Suprapubic skin (tissue), 4 donors: Measurements from ENCODE around the gene ZNF629. TPM values are rescaled to one million over a fixed set of nuclear protein-coding genes. Genes with fewer than 3 reads are reported as not detected.

Experiments
- DNase-seq, 2 donors: peaks; one replicate each; pipeline ENCODE4 v3.0.0-alpha.2; 2019; ENCODE audit warnings: low spot score in 2 of 2
- H3K27ac ChIP-seq: fragments of 200-600 bp; sonication (generic); one replicate; pipeline ENCODE4 v1.5.1; 2019
- H3K27me3 ChIP-seq: fragments of 200-600 bp; sonication (generic); one replicate; pipeline ENCODE4 v1.5.1; 2019
- H3K36me3 ChIP-seq: fragments of 200-600 bp; sonication (generic); one replicate; pipeline ENCODE4 v1.5.1; 2019
- H3K4me1 ChIP-seq: fragments of 200-600 bp; sonication (generic); one replicate; pipeline ENCODE4 v1.5.1; 2019
- H3K4me3 ChIP-seq: fragments of 200-600 bp; sonication (generic); one replicate; pipeline ENCODE4 v1.5.1; 2019; ENCODE audit warnings: mild to moderate bottlenecking
- H3K9me3 ChIP-seq: fragments of 200-600 bp; sonication (generic); one replicate; pipeline ENCODE4 v1.5.1; 2019
- CTCF ChIP-seq, 2 donors: fragments of 200-600 bp in 1 of 2; fragments of 450-650 bp in 1 of 2; sonication (generic) in 1 of 2; IDR thresholded peaks; one replicate each; pipeline ENCODE4 v1.5.1; 2016 to 2019; ENCODE audit warnings: antibody characterized with exemption in 2 of 2, mild to moderate bottlenecking in 1 of 2, moderate library complexity in 1 of 2
- EP300 ChIP-seq: sonication (generic); formaldehyde crosslinking; IDR thresholded peaks from one replicate; pipeline ENCODE4 v1.6.1; 2017; ENCODE audit warnings: antibody characterized with exemption
- POLR2A ChIP-seq, 2 donors: fragments of 450-650 bp; IDR thresholded peaks; one replicate each; pipeline ENCODE4 v1.6.1; 2017; ENCODE audit warnings: antibody characterized with exemption in 2 of 2, mild to moderate bottlenecking in 2 of 2, moderate library complexity in 2 of 2
- POLR2AphosphoS5 ChIP-seq, 3 donors: sonication (generic); formaldehyde crosslinking; IDR thresholded peaks; one replicate each; pipeline ENCODE4 v1.6.1; 2017; ENCODE audit warnings: antibody characterized with exemption in 3 of 3
- WGBS: methylation state at CpG from one replicate; pipeline ENCODE4 v1.1.5; 2018; 5-methylcytosine and 5-hydroxymethylcytosine counted together
- total RNA-seq, 4 donors: library from RNA; depleted of rRNA; stranded (reverse); fragments of >200 nt; gene quantifications; one replicate each; pipeline ENCODE4 v1.1.0, GENCODE V29; 2016

The ZNF629 gene
- total RNA-seq, 4 donors from 2014 or later: 11.5 to 22.9 (median 16.1) TPM

GRCh38 chr16:30761928-30762902, 24.8 kb downstream of the ZNF629 start, which contains the start of the genes CFAP119 and RNF40:
TSS of gene CFAP119 (minus strand) at chr16:30762062. CDS start at chr16:30761748, 314 bp downstream.
TSS of gene RNF40 (plus strand) at chr16:30762322. CDS start at chr16:30762546, 224 bp downstream.
- H3K27me3 ChIP-seq: no peaks in the 10 kb centered on the region
- H3K4me1 ChIP-seq: peaks cover 29% of the 10 kb centered on the region
- H3K27ac ChIP-seq: peak within 1 kb of the TSS; percentile 83
- WGBS: 0% methylated on average over 30 of the region's 60 CpGs
- TF ChIP-seq CTCF (IDR thresholded peaks at IDR 0.05) (no peak), EP300 (no peak), POLR2A (IDR thresholded peaks at IDR 0.05) (peak in 1 of 2 donors; percentile 66), POLR2AphosphoS5 (IDR thresholded peaks at IDR 0.05) (peak in 2 of 3 donors; percentile 34 to 45)
- no peaks in the 10 kb centered on the region for H3K9me3 ChIP-seq
- peaks cover 42% of the 10 kb centered on the region for H3K36me3 ChIP-seq
- H3K4me3 ChIP-seq: peak within 1 kb of the TSS; percentile 87
- DNase-seq: peak; percentile 98

GRCh38 chr16:30761427-30761927, 25.5 kb downstream of the ZNF629 start:
- H3K27me3 ChIP-seq: no peaks in the 10 kb centered on the region
- DNase-seq: no peak
- H3K9me3 ChIP-seq: no peaks in the 10 kb centered on the region
- peaks cover 42% of the 10 kb centered on the region for H3K36me3 ChIP-seq
- TF ChIP-seq POLR2AphosphoS5 (IDR thresholded peaks at IDR 0.05) (no peak), POLR2A (IDR thresholded peaks at IDR 0.05) (no peak), CTCF (IDR thresholded peaks at IDR 0.05) (no peak), EP300 (no peak)
- H3K4me3 ChIP-seq: peak overlapping the region; percentile 87
- H3K27ac ChIP-seq: peak overlapping the region; percentile 83
- H3K4me1 ChIP-seq: peaks cover 29% of the 10 kb centered on the region
- WGBS: 3% methylated on average over 6 of the region's 64 CpGs

DNA sequence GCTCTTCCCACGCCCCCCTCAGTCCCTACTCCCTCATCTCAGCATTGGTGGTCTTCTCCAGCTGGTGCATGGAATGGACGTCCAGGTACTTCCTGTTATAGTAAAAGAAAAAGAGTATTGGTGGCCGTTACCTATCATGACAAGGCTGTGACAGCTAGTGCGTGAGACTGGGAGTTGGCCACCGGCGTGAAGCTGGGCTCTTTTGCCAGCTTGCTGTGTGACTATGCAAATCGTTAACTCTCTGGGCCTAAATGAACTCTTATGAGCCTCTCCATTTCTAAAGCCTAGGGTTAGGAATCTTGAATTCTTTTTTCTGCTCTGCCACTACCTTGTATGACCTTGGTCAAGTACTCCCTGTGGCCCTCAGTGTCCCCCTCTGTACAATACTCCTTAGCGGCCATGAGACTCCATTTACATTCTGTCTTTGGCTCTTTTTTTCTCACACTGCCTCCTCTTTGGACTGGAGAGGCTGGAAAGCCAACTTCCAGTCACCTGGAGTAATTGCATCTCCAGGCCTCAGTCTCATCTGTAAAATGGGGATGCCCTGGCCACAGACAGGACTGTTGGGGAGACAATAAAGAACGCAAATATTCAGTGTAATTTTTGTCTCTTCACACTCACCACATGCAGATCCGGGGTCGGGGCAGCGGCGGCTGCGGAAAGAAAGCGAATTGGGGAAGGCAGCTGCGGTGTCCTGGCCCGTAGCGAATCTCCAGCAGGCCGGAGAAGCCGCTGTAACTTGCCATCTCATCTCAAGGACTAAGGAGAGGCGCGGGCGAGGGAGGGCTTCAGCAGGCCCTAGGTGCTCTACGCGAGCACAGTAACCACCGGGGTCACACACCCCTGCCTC, 26.2 kb downstream of the ZNF629 start:
- H3K9me3 ChIP-seq: no peaks in the 10 kb centered on the region
- 32% methylated on average over 23 of the region's 26 CpGs for WGBS
- peaks cover 42% of the 10 kb centered on the region for H3K36me3 ChIP-seq
- peaks cover 29% of the 10 kb centered on the region for H3K4me1 ChIP-seq
- H3K4me3 ChIP-seq: peak overlapping the region; percentile 87
- no peak for DNase-seq
- no peaks in the 10 kb centered on the region for H3K27me3 ChIP-seq
- H3K27ac ChIP-seq: no peak overlapping the region
- TF ChIP-seq CTCF (IDR thresholded peaks at IDR 0.05) (no peak), POLR2A (IDR thresholded peaks at IDR 0.05) (no peak), POLR2AphosphoS5 (IDR thresholded peaks at IDR 0.05) (no peak), EP300 (no peak)

DNA sequence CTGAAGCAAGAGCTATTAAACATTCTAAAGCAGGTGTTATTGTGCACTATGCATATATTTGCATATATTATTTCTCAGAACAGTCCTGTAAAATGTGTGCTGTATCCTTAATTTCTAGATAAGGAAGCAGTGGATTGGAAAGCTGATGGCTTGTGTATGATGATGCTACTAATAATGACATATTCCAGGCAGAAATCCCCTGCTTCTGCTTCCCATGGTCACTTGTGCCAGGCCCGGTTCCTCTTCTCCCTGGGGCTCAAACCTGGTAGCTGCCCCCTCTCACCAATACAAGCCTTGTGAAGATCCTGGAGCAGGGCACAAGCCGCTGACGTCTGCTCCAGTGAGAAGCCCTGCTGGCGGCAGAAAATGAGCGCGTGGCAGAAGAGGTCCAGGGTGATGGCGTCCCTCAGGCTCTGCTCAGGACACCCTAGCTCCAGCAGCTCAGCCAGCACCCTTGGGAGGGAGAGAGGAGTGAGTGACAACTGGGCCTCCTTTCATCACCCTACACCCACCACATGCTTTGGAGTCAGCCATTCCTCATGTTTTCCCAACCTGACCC, 26.9 kb downstream of the ZNF629 start:
- WGBS: 71% methylated on average over 1 of the region's 7 CpGs
- DNase-seq: no peak
- peaks cover 42% of the 10 kb centered on the region for H3K36me3 ChIP-seq
- no peaks in the 10 kb centered on the region for H3K27me3 ChIP-seq
- peaks cover 29% of the 10 kb centered on the region for H3K4me1 ChIP-seq
- H3K9me3 ChIP-seq: no peaks in the 10 kb centered on the region
- H3K27ac ChIP-seq: no peak overlapping the region
- H3K4me3 ChIP-seq: no peak overlapping the region
- TF ChIP-seq EP300: no peak
- no peak for TF ChIP-seq POLR2AphosphoS5 (IDR thresholded peaks at IDR 0.05)
- TF ChIP-seq CTCF (IDR thresholded peaks at IDR 0.05): no peak
- no peak for TF ChIP-seq POLR2A (IDR thresholded peaks at IDR 0.05)
